Measurements from ENCODE around the gene IGSF3.

The IGSF3 gene

DNA sequence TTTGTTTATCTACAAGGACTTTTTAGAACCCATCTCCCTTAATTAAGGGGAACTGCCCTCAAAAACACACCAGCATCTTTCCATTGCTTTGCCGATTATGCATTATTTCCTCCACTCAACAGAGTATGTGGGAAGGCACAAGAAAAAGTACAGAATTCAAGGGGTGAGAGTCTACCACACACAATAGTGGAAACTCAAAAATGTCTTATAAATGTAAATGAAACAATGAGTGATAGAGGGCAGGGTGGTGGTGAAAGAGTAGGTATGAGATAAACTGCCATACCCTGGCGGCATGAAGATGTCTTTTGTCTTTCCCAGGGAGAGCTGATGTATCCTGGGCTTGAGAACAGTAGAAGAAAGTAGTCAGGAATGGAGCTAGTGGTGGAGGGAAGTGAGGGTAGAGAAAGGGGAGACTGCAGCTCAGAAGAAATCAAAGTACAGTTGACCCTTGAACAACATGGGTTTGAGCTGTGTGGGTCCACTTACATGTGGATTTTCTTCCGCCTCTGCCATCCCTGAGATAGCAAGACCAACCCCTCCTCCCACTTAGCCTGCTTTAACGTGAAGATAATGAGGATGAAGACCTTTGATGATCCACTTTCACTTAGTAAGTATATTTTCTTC lies 121.1 kb downstream of the IGSF3 start:
- in situ Hi-C loops (cut with HindIII; ENCODE audit: low sequenced_read_pairs): no loop called here
- no peak for DNase-seq (ENCODE audit: low read depth)
- H3K4me3 ChIP-seq (ENCODE audit: low read depth, low read length): no peak overlapping the region
- TF ChIP-seq, protein P1, sequence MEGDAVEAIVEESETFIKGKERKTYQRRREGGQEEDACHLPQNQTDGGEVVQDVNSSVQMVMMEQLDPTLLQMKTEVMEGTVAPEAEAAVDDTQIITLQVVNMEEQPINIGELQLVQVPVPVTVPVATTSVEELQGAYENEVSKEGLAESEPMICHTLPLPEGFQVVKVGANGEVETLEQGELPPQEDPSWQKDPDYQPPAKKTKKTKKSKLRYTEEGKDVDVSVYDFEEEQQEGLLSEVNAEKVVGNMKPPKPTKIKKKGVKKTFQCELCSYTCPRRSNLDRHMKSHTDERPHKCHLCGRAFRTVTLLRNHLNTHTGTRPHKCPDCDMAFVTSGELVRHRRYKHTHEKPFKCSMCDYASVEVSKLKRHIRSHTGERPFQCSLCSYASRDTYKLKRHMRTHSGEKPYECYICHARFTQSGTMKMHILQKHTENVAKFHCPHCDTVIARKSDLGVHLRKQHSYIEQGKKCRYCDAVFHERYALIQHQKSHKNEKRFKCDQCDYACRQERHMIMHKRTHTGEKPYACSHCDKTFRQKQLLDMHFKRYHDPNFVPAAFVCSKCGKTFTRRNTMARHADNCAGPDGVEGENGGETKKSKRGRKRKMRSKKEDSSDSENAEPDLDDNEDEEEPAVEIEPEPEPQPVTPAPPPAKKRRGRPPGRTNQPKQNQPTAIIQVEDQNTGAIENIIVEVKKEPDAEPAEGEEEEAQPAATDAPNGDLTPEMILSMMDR (IDR thresholded peaks at IDR 0.05; ENCODE audit: low read depth, low read length, missing control alignments): no peak

DNA sequence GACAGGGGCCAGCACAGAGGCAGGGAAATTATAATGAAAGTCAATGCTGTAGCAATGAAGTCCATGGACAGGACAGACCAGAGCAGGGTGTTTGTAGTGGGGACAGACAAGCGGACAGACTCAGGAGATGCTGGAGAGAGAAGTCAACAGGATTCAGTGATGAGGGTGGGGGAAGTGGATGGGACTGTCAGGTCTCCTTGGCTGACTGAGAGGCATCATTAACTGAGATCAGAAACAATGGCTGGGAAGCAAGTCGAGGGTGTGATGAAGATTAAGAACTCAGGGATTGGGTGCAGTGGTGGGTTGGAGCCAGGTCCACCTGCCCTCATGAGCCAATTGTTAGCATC lies 122.2 kb downstream of the IGSF3 start:
- no peak overlapping the region for H3K4me3 ChIP-seq (ENCODE audit: low read depth, low read length)
- TF ChIP-seq, protein P1 (IDR thresholded peaks at IDR 0.05; ENCODE audit: low read depth, low read length, missing control alignments): no peak
- in situ Hi-C loops (cut with HindIII; ENCODE audit: low sequenced_read_pairs): no loop called here
- no peak for DNase-seq (ENCODE audit: low read depth)

DNA sequence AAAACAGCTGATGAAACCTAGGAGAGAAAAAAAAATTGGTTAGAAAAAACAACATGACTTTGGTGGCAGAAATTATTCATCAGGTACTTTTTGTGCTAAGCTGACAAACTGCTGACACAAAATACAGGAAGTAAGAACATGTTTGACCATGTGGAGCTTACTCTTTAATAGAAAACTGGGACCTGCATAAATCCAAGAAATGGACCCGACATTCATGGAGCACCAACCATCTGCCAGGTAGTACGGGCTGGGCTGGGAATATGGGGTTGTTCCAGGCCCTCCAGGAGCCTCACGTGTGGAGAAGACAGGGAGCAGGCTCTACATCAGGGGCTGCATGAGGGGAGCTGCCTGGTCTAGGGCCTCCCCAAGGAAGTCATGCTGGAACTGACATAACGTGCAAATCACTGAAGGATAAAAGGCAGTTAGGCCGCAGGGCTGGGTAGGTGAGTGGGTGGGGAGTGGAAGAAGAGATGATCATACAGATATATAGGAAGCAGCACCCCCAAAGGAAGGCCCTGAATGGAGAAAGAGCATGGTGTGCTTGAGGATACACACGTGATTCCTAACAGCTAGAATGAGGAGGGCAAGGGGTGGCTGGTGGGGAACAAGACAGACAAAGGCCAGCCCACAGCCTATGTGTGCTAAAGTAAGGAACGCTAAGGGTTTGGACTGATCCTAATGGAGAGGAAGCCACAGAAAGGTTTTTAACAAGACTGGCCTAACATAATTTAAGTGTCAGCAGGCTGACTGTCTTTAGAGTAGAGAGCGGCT lies 122.8 kb downstream of the IGSF3 start:
- no peak for DNase-seq (ENCODE audit: low read depth)
- TF ChIP-seq, protein P1 (IDR thresholded peaks at IDR 0.05; ENCODE audit: low read depth, low read length, missing control alignments): no peak
- H3K4me3 ChIP-seq (ENCODE audit: low read depth, low read length): no peak overlapping the region
- in situ Hi-C loops (cut with HindIII; ENCODE audit: low sequenced_read_pairs): no loop called here

DNA sequence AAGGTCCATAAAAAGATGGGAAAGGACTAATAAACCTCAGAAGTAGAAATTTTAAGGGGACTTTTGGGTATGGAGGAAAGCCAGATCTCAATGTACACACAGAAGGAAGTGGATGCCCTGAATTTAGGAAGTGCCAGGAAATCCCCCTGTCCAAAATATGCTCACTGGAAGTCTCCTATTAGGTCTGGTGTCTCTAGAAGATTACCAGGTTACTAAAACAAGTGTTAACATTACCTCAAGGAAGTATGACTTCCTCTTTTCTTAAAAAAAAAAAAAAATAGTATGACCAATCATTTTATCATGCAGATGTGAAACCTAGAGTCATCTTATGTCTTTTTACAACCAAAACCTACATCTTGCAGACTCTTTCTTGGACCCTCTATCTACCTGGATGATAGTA lies 127.4 kb downstream of the IGSF3 start:
- in situ Hi-C loops (cut with HindIII; ENCODE audit: low sequenced_read_pairs): no loop called here
- no peak overlapping the region for H3K4me3 ChIP-seq (ENCODE audit: low read depth, low read length)
- no peak for DNase-seq (ENCODE audit: low read depth)
- TF ChIP-seq, protein P1 (IDR thresholded peaks at IDR 0.05; ENCODE audit: low read depth, low read length, missing control alignments): no peak

DNA sequence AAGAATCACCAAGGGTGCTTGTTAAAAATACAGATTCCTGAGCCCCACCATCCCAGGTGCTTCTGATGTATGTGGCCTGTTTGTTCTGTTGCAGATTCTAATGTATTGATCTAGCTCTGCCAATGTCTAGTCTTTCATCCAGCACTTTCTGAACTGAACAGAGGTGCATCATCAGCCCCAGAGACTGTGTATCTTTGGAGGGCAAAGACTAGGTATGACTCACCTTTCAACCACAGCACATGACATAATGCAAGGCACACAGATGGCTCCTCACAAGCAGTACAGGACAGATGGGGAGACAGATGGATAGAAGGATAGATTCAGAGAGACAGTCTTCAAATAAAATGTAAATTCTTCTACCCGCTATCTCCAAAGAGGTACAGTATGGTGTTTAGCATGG lies 129.0 kb downstream of the IGSF3 start:
- DNase-seq (ENCODE audit: low read depth): no peak

DNA sequence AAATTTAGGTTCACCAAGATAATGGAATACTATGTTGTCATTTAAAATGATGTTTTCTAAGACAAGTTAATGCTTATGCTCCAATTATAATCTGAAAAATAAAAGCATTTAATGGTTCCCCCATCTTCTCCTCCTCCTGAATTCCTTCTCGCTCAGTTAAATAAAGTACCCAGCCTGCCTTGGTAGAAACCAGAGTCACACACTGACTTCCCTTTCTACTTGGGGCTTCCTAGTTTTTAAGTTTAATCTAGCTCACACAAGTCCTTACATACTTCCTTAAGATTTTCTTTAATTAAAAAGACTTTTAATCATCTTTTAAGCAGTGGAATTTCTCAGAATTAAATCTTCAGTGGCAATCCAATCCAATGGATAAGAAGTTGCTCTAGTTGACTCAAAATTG lies 129.6 kb downstream of the IGSF3 start:
- in situ Hi-C loops (cut with HindIII; ENCODE audit: low sequenced_read_pairs): no loop called here
- no peak overlapping the region for H3K4me3 ChIP-seq (ENCODE audit: low read depth, low read length)
- TF ChIP-seq, protein P1 (IDR thresholded peaks at IDR 0.05; ENCODE audit: low read depth, low read length, missing control alignments): no peak
- DNase-seq (ENCODE audit: low read depth): no peak

More for the DNA sequence above, 129.0 kb downstream of the IGSF3 start:
- H3K4me3 ChIP-seq (ENCODE audit: low read depth, low read length): no peak overlapping the region
- in situ Hi-C loops (cut with HindIII; ENCODE audit: low sequenced_read_pairs): no loop called here
- TF ChIP-seq, protein P1 (IDR thresholded peaks at IDR 0.05; ENCODE audit: low read depth, low read length, missing control alignments): no peak

Measured in astrocyte of the cerebellum (primary cell).